K562 (cell line): ENCODE data around the gene MTO1. TPM values are rescaled to one million over a fixed set of nuclear protein-coding genes. Genes with fewer than 3 reads are reported as not detected.

Experiments
- ATAC-seq: fragments of 200-7000 bp; cut with Tn5 transposase; 3 replicates; pipeline ENCODE4 v1.9.1; 2020; ENCODE audit warnings: moderate library complexity
- BruUV-seq: library from RNA; stranded (reverse); fragments of 400-500 nt; replicated peaks from 2 replicates; lab custom pipeline; 2021; lab: Mats Ljungman, UMichigan
- CTCF ChIA-PET: fragments of 300-600 bp; formaldehyde crosslinking; extraction: SDS; loops from one replicate; lab custom pipeline; 2021; ENCODE audit warnings: low intra/inter-chr PET ratio; lab: Yijun Ruan, JAX
- POLR2A ChIA-PET: fragments of 300-600, 350-650 bp; sonication (Branson Sonifier 250); formaldehyde crosslinking; extraction: SDS; loops from one replicate; lab custom pipeline; 2021; ENCODE audit warnings: antibody characterized with exemption, inconsistent platforms; lab: Yijun Ruan, JAX
- DNase-seq, 4 experiments: peaks; one replicate each; pipeline versions ENCODE4 v3.0.0 to v3.0.0-alpha.2; 2011 to 2018; ENCODE audit warnings: low spot score in 3 of 4, mixed read lengths in 3 of 4; ENCODE audit errors: extremely low read depth in 1 of 4
- FAIRE-seq: peaks from 2 replicates; lab custom pipeline; 2011; peaks lifted over from hg19 to GRCh38; lab: Jason Lieb, UNC
- H2AFZ ChIP-seq: 2 replicates; pipeline ENCODE4 v1.6.0; 2011; ENCODE audit warnings: low read depth, low read length, control low read depth, inconsistent platforms
- H3K27ac ChIP-seq: fragments of 200-600 bp; 3 replicates; pipeline ENCODE4 v1.8.0; 2011; ENCODE audit warnings: low read depth, mild to moderate bottlenecking, control low read depth, inconsistent platforms, low read length, moderate library complexity, mixed read lengths; ENCODE audit errors: extremely low read depth
- H3K27me3 ChIP-seq, 2 experiments: fragments of 300-600 bp in 1 of 2; 2 replicates in 1 of 2; 3 replicates in 1 of 2; pipeline versions ENCODE4 v1.6.0 to v1.8.0; 2011; ENCODE audit warnings: inconsistent platforms in 2 of 2, low read length in 2 of 2, mild to moderate bottlenecking in 1 of 2, mixed read lengths in 1 of 2, moderate library complexity in 1 of 2; ENCODE audit not compliant: control insufficient read depth in 2 of 2, insufficient read depth in 2 of 2
- H3K36me3 ChIP-seq: fragments of 300-600 bp; 3 replicates; pipeline ENCODE4 v1.8.0; 2011; ENCODE audit warnings: mild to moderate bottlenecking, low read length, inconsistent platforms; ENCODE audit not compliant: control insufficient read depth, insufficient read depth
- H3K4me1 ChIP-seq, 2 experiments: fragments of 200-600 bp in 1 of 2; replicated peaks in 1 of 2; 2 replicates in 1 of 2; 3 replicates in 1 of 2; pipeline versions ENCODE4 v1.5.1 to v1.8.0; 2011; ENCODE audit warnings: inconsistent platforms in 2 of 2, low read length in 2 of 2, mild to moderate bottlenecking in 1 of 2, mixed read lengths in 1 of 2, moderate library complexity in 1 of 2; ENCODE audit not compliant: control insufficient read depth in 2 of 2, insufficient read depth in 2 of 2
- H3K4me2 ChIP-seq: 2 replicates; pipeline ENCODE4 v1.6.1; 2011; ENCODE audit warnings: low read length, control low read depth, inconsistent platforms, mixed read lengths; ENCODE audit not compliant: insufficient read depth
- H3K4me3 ChIP-seq: fragments of 200-600 bp; sonication (generic), shearing (Covaris generic); 2 replicates; pipeline ENCODE4 v1.5.1; 2016; ENCODE audit warnings: control low read depth, inconsistent platforms
- H3K79me2 ChIP-seq: fragments of 200-600 bp; 3 replicates; pipeline ENCODE4 v1.8.0; 2011; ENCODE audit warnings: low read length, inconsistent platforms; ENCODE audit not compliant: control insufficient read depth, insufficient read depth
- H3K9ac ChIP-seq, 2 experiments: 2 replicates each; pipeline versions ENCODE4 v1.6.0 to v1.6.1; 2011; ENCODE audit warnings: low read depth in 2 of 2, low read length in 2 of 2, control low read depth in 1 of 2, inconsistent platforms in 1 of 2, mild to moderate bottlenecking in 1 of 2, mixed read lengths in 1 of 2; ENCODE audit not compliant: insufficient read depth in 1 of 2
- H3K9me1 ChIP-seq: one replicate; pipeline ENCODE4 v1.6.0; 2011; ENCODE audit warnings: inconsistent platforms, mild to moderate bottlenecking, low read length, moderate library complexity; ENCODE audit not compliant: control insufficient read depth, insufficient read depth
- H3K9me3 ChIP-seq: replicated peaks from 2 replicates; pipeline ENCODE4 v1.5.1; 2011; ENCODE audit warnings: low read depth, low read length, inconsistent platforms; ENCODE audit not compliant: control insufficient read depth, insufficient read depth
- H4K20me1 ChIP-seq: replicated peaks from 2 replicates; pipeline ENCODE4 v1.6.1; 2011; ENCODE audit warnings: low read length, inconsistent platforms, mixed read lengths; ENCODE audit not compliant: control insufficient read depth, insufficient read depth
- FOXA1 ChIP-seq: fragments of 450-650 bp; IDR thresholded peaks from 2 replicates; pipeline ENCODE4 v1.6.1; 2016; ENCODE audit warnings: mild to moderate bottlenecking, borderline replicate concordance
- NFE2L1 ChIP-seq: fragments of 450-650 bp; IDR thresholded peaks from 2 replicates; pipeline ENCODE4 v1.6.1; 2016; ENCODE audit warnings: missing genetic modification characterization, low read depth, mild to moderate bottlenecking, missing compliant biosample characterization, moderate library complexity, borderline replicate concordance
- NFRKB ChIP-seq: fragments of 450-650 bp; IDR thresholded peaks from 2 replicates; pipeline ENCODE4 v1.6.1; 2016; ENCODE audit warnings: low read depth
- PML ChIP-seq: IDR thresholded peaks from 2 replicates; pipeline ENCODE4 v1.6.1; 2012; ENCODE audit warnings: low read length, inconsistent platforms
- RBM25 ChIP-seq: fragments of 200-400 bp; formaldehyde crosslinking; IDR thresholded peaks from 2 replicates; pipeline ENCODE4 v1.6.1; 2018; ENCODE audit warnings: low read length, low read depth, moderate library complexity; ENCODE audit not compliant: severe bottlenecking
- SREBF1 ChIP-seq: fragments of 150-350 bp; IDR thresholded peaks from 2 replicates; pipeline ENCODE4 v1.6.1; 2014; ENCODE audit warnings: antibody characterized with exemption, low read depth, low read length, borderline replicate concordance
- TGIF2 ChIP-seq: sonication (generic); formaldehyde crosslinking; IDR thresholded peaks from 2 replicates; pipeline ENCODE4 v1.8.1; 2022; ENCODE audit warnings: mild to moderate bottlenecking, missing genetic modification reagents, moderate library complexity
- U2AF1 ChIP-seq: fragments of 200-400 bp; formaldehyde crosslinking; optimal IDR thresholded peaks from 2 replicates; pipeline ENCODE3; 2017; ENCODE audit warnings: mild to moderate bottlenecking, low read depth, low read length, moderate library complexity
- YY1 ChIP-seq, 3 experiments: IDR thresholded peaks; 2 replicates each; pipeline ENCODE4 v1.6.1; 2011; ENCODE audit warnings: low read length in 2 of 3, mild to moderate bottlenecking in 2 of 3, moderate library complexity in 2 of 3, borderline replicate concordance in 1 of 3, control low read depth in 1 of 3, low read depth in 1 of 3; ENCODE audit not compliant: insufficient read depth in 3 of 3, insufficient replicate concordance in 2 of 3, control insufficient read depth in 1 of 3, insufficient read length in 1 of 3; ENCODE audit errors: extremely low read depth in 1 of 3
- ZFX ChIP-seq: sonication (generic); formaldehyde crosslinking; IDR thresholded peaks from 2 replicates; pipeline ENCODE4 v1.8.0; 2022; ENCODE audit warnings: mild to moderate bottlenecking, missing genetic modification reagents, moderate library complexity
- ZNF217 ChIP-seq: sonication (generic); formaldehyde crosslinking; IDR thresholded peaks from 2 replicates; pipeline ENCODE4 v1.8.0; 2022; ENCODE audit warnings: mild to moderate bottlenecking, missing genetic modification reagents
- ZNF431 ChIP-seq: sonication (generic); formaldehyde crosslinking; IDR thresholded peaks from 2 replicates; pipeline ENCODE4 v1.8.0; 2022; ENCODE audit warnings: mild to moderate bottlenecking, missing genetic modification reagents
- ZNF57 ChIP-seq: fragments of 450-650 bp; formaldehyde crosslinking; IDR thresholded peaks from 2 replicates; pipeline ENCODE4 v1.4.0; 2020; ENCODE audit warnings: mild to moderate bottlenecking, moderate library complexity
- ZNF586 ChIP-seq: fragments of 450-650 bp; formaldehyde crosslinking; conservative IDR thresholded peaks from 2 replicates; pipeline ENCODE4 v1.4.0; 2020; ENCODE audit warnings: mild to moderate bottlenecking, moderate library complexity
- ZSCAN29 ChIP-seq: fragments of 450-650 bp; IDR thresholded peaks from 2 replicates; pipeline ENCODE4 v1.6.1; 2017
- WGBS: fragments of 100-300 bp; shearing (Covaris generic); methylation state at CpG from one replicate; pipeline ENCODE4 v1.1.6; 2016; ENCODE audit warnings: low coverage, mixed read lengths; ENCODE audit not compliant: insufficient coverage; ENCODE audit errors: missing lambda C conversion rate; 5-methylcytosine and 5-hydroxymethylcytosine counted together
- in situ Hi-C: fragments of 300-500 bp; cut with MboI; formaldehyde crosslinking; loops from 4 replicates; pipeline ENCODE4 v1.15.0; 2018; ENCODE audit warnings: inconsistent platforms, mixed read lengths
- intact Hi-C: fragments of 100-400 bp; cut with micrococcal nuclease; formaldehyde crosslinking; loops from 2 replicates; pipeline ENCODE4 v1.14.2; 2022
- polyA plus RNA-seq, 8 experiments: library from polyadenylated mRNA; depleted of rRNA in 4 of 8; stranded (reverse) in 5 of 8; unstranded in 3 of 8; fragments of >200 nt; fragmentation: Nextera tagmentation in 2 of 8; fragmentation: Illumina TruSeq in 1 of 8; extraction: Ambion mirVana in 2 of 8; extraction: Trizol in 1 of 8; gene quantifications; 2 replicates each; pipeline versions ENCODE4 v1.2.1 to v1.2.3, GENCODE V29; 2011 to 2014; ENCODE audit warnings: inconsistent platforms in 1 of 8, missing spikeins in 1 of 8
- total RNA-seq, 7 experiments: library from RNA; depleted of rRNA in 6 of 7; stranded (reverse); fragments of >200 nt in 6 of 7; fragmentation: Illumina TruSeq in 2 of 7; extraction: Trizol in 2 of 7; gene quantifications; 2 replicates each; pipeline versions ENCODE4 v1.2.1 to v1.2.3, GENCODE V29; 2011 to 2021; ENCODE audit warnings: low replicate concordance in 1 of 7
- TF ChIP-seq, protein P1 (sequence below): IDR thresholded peaks from 2 replicates; pipeline ENCODE4 v1.6.1; 2011; ENCODE audit not compliant: insufficient read length; ENCODE audit errors: extremely low read depth
- TF ChIP-seq, protein P2 (sequence below), 2 experiments: fragments of 450-650 bp in 1 of 2; IDR thresholded peaks; 2 replicates each; pipeline ENCODE4 v1.6.1; 2011 to 2017; ENCODE audit warnings: low read depth in 2 of 2, antibody characterized with exemption in 1 of 2, borderline replicate concordance in 1 of 2, low read length in 1 of 2, mild to moderate bottlenecking in 1 of 2, mixed read lengths in 1 of 2; ENCODE audit not compliant: control insufficient read depth in 1 of 2

The MTO1 gene
- total and polyA plus RNA-seq, 9 of the 15 experiments (the other 6 are each of a cell fraction or from before 2014, with no cell fraction given) = 33.4 to 62.3 (median 50.6) TPM

DNA sequence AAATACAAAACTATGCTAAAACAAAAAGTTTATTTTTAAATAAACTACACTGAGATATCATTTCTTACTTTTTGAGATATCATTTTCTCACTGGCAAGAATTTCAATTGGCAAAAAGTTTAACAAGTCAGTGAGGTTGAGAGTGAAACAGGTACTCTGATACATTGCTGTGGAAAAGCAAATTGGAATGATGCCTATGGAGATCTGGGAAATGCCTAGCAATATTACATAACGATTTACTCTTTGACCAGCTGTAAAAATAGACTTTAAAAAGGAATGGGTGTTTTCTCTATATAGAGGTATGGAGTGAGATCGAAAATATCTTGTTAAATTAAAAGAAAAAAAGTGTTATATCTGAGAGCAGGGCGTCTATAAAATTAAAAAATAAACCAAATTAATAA, 26.3 kb upstream of the MTO1 start:
- no peak overlapping the region for H2AFZ ChIP-seq
- no TSS peak for BruUV-seq
- no peaks in the 10 kb centered on the region for H3K9me3 ChIP-seq
- H3K36me3 ChIP-seq = no peaks in the 10 kb centered on the region
- in situ Hi-C loops = no loop called here
- CTCF ChIA-PET = no interaction called here
- H3K79me2 ChIP-seq = no peaks in the 10 kb centered on the region
- 31% methylated on average over 3 of the region's 3 CpGs for WGBS
- POLR2A ChIA-PET = no interaction called here
- no peaks in the 10 kb centered on the region for H3K4me1 ChIP-seq
- H3K27ac ChIP-seq = no peak overlapping the region
- H3K4me2 ChIP-seq = no peak overlapping the region
- DNase-seq (no peak), FAIRE-seq (no peak), ATAC-seq (no peak)
- no peaks in the 10 kb centered on the region for H3K9me1 ChIP-seq
- TF ChIP-seq U2AF1 (no peak), ZNF586 (CRISPR knock-in tag) (no peak), TGIF2 (CRISPR knock-in tag) (no peak), ZNF431 (no peak), RBM25 (no peak), SREBF1 (no peak), ZNF217 (CRISPR knock-in tag) (no peak), NFRKB (no peak), PML (no peak), YY1 (IDR thresholded peaks at IDR 0.05; ENCODE audit: borderline replicate concordance in 1 of 3, control insufficient read depth in 1 of 3, extremely low read depth in 1 of 3, insufficient read depth in 3 of 3, insufficient read length in 1 of 3, insufficient replicate concordance in 2 of 3, low read depth in 1 of 3, low read length in 2 of 3) (no peak), NFE2L1 (tag) (no peak), ZSCAN29 (no peak), FOXA1 (no peak), ZNF57 (CRISPR knock-in tag) (no peak), ZFX (CRISPR knock-in tag) (no peak)
- TF ChIP-seq, protein P1, sequence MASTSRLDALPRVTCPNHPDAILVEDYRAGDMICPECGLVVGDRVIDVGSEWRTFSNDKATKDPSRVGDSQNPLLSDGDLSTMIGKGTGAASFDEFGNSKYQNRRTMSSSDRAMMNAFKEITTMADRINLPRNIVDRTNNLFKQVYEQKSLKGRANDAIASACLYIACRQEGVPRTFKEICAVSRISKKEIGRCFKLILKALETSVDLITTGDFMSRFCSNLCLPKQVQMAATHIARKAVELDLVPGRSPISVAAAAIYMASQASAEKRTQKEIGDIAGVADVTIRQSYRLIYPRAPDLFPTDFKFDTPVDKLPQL = no peak
- TF ChIP-seq, protein P2, sequence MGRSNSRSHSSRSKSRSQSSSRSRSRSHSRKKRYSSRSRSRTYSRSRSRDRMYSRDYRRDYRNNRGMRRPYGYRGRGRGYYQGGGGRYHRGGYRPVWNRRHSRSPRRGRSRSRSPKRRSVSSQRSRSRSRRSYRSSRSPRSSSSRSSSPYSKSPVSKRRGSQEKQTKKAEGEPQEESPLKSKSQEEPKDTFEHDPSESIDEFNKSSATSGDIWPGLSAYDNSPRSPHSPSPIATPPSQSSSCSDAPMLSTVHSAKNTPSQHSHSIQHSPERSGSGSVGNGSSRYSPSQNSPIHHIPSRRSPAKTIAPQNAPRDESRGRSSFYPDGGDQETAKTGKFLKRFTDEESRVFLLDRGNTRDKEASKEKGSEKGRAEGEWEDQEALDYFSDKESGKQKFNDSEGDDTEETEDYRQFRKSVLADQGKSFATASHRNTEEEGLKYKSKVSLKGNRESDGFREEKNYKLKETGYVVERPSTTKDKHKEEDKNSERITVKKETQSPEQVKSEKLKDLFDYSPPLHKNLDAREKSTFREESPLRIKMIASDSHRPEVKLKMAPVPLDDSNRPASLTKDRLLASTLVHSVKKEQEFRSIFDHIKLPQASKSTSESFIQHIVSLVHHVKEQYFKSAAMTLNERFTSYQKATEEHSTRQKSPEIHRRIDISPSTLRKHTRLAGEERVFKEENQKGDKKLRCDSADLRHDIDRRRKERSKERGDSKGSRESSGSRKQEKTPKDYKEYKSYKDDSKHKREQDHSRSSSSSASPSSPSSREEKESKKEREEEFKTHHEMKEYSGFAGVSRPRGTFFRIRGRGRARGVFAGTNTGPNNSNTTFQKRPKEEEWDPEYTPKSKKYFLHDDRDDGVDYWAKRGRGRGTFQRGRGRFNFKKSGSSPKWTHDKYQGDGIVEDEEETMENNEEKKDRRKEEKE (IDR thresholded peaks at IDR 0.05; ENCODE audit: borderline replicate concordance in 1 of 2, control insufficient read depth in 1 of 2, low read depth in 2 of 2, low read length in 1 of 2) = no peak
- intact Hi-C loops = no loop called here
- no peaks in the 10 kb centered on the region for H3K27me3 ChIP-seq
- H3K9ac ChIP-seq = no peak overlapping the region
- H3K4me3 ChIP-seq = no peak overlapping the region
- H4K20me1 ChIP-seq = no peaks in the 10 kb centered on the region
